ENCODE measurements around the gene PROSER3.

PROSER3 gene

GRCh38 chr19:35777086-35777841 is 19.3 kb downstream of the PROSER3 start:
- TF ChIP-seq TAF1 (IDR thresholded peaks at IDR 0.05; ENCODE audit: low read depth) (no peak), EP300 (IDR thresholded peaks at IDR 0.05; ENCODE audit: borderline replicate concordance) (no peak), REST (IDR thresholded peaks at IDR 0.05; ENCODE audit: low read depth) (no peak), TCF12 (IDR thresholded peaks at IDR 0.05; ENCODE audit: low read depth) (no peak), EGR1 (IDR thresholded peaks at IDR 0.05) (no peak), YY1 (IDR thresholded peaks at IDR 0.05; ENCODE audit: low read depth) (no peak), ZBTB7A (IDR thresholded peaks at IDR 0.05; ENCODE audit: low read depth) (no peak), NFIC (IDR thresholded peaks at IDR 0.05) (no peak)
- TF ChIP-seq, protein P1, sequence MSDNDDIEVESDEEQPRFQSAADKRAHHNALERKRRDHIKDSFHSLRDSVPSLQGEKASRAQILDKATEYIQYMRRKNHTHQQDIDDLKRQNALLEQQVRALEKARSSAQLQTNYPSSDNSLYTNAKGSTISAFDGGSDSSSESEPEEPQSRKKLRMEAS (IDR thresholded peaks at IDR 0.05), result no peak

DNA sequence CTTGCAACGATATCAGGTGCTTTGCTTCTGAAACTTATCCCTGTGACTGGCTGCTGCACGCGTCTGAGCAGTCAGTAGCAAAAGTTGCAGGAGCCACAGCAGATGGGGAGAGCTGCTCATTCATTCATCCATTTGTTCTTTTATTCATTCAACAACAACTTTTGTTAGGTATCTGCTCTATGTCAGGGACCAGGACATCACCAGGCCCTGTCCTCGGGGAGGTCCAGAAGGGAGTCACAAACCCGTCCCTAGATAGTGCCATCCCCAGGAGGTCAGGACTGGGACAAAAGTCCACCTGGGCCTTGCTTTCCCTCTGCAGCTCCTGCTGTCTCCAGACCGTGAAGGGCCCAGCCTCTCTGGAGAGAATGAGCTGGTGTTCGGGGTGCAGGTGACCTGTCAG is 20.0 kb downstream of the PROSER3 start:
- TF ChIP-seq CREB1 (IDR thresholded peaks at IDR 0.05; ENCODE audit: low read depth), result no peak
- TF ChIP-seq TEAD4 (IDR thresholded peaks at IDR 0.05), result no peak
- no peak for TF ChIP-seq RAD21 (IDR thresholded peaks at IDR 0.05; ENCODE audit: low read depth)
- TF ChIP-seq EP300 (IDR thresholded peaks at IDR 0.05; ENCODE audit: borderline replicate concordance), result no peak
- TF ChIP-seq FOXM1 (IDR thresholded peaks at IDR 0.05; ENCODE audit: borderline replicate concordance, low read depth), result no peak
- TF ChIP-seq TCF12 (IDR thresholded peaks at IDR 0.05; ENCODE audit: low read depth), result no peak
- no peak for TF ChIP-seq REST (IDR thresholded peaks at IDR 0.05; ENCODE audit: low read depth)

GRCh38 chr19:35779033-35779432 is 21.1 kb downstream of the PROSER3 start:
- no peak for TF ChIP-seq ZBTB7A (IDR thresholded peaks at IDR 0.05; ENCODE audit: low read depth)
- no peak for TF ChIP-seq CREB1 (IDR thresholded peaks at IDR 0.05; ENCODE audit: low read depth)
- TF ChIP-seq RAD21 (IDR thresholded peaks at IDR 0.05; ENCODE audit: low read depth), result no peak
- TF ChIP-seq EP300 (IDR thresholded peaks at IDR 0.05; ENCODE audit: borderline replicate concordance), result no peak
- TF ChIP-seq TEAD4 (IDR thresholded peaks at IDR 0.05), result no peak
- TF ChIP-seq TAF1 (IDR thresholded peaks at IDR 0.05; ENCODE audit: low read depth), result no peak
- TF ChIP-seq TCF12 (IDR thresholded peaks at IDR 0.05; ENCODE audit: low read depth), result no peak
- no peak for TF ChIP-seq FOXM1 (IDR thresholded peaks at IDR 0.05; ENCODE audit: borderline replicate concordance, low read depth)
- TF ChIP-seq REST (IDR thresholded peaks at IDR 0.05; ENCODE audit: low read depth), result no peak
- TF ChIP-seq, protein P2, sequence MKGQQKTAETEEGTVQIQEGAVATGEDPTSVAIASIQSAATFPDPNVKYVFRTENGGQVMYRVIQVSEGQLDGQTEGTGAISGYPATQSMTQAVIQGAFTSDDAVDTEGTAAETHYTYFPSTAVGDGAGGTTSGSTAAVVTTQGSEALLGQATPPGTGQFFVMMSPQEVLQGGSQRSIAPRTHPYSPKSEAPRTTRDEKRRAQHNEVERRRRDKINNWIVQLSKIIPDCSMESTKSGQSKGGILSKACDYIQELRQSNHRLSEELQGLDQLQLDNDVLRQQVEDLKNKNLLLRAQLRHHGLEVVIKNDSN (IDR thresholded peaks at IDR 0.05), result no peak
- no peak for TF ChIP-seq NFIC (IDR thresholded peaks at IDR 0.05)
- TF ChIP-seq YY1 (IDR thresholded peaks at IDR 0.05; ENCODE audit: low read depth), result no peak
- no peak for TF ChIP-seq EGR1 (IDR thresholded peaks at IDR 0.05)
- TF ChIP-seq, protein P1 (IDR thresholded peaks at IDR 0.05), result no peak

GRCh38 chr19:35780058-35780457 is 22.1 kb downstream of the PROSER3 start:
- TF ChIP-seq REST (IDR thresholded peaks at IDR 0.05; ENCODE audit: low read depth) (no peak), TAF1 (IDR thresholded peaks at IDR 0.05; ENCODE audit: low read depth) (no peak), EP300 (IDR thresholded peaks at IDR 0.05; ENCODE audit: borderline replicate concordance) (no peak), TCF12 (IDR thresholded peaks at IDR 0.05; ENCODE audit: low read depth) (no peak), CEBPB (IDR thresholded peaks at IDR 0.05) (no peak), EGR1 (IDR thresholded peaks at IDR 0.05) (no peak), YY1 (IDR thresholded peaks at IDR 0.05; ENCODE audit: low read depth) (no peak), RAD21 (IDR thresholded peaks at IDR 0.05; ENCODE audit: low read depth) (no peak), CREB1 (IDR thresholded peaks at IDR 0.05; ENCODE audit: low read depth) (no peak), NFIC (IDR thresholded peaks at IDR 0.05) (no peak), FOXM1 (IDR thresholded peaks at IDR 0.05; ENCODE audit: borderline replicate concordance, low read depth) (no peak), TEAD4 (IDR thresholded peaks at IDR 0.05) (no peak), ZBTB7A (IDR thresholded peaks at IDR 0.05; ENCODE audit: low read depth) (no peak)
- TF ChIP-seq, protein P1 (IDR thresholded peaks at IDR 0.05), result no peak
- TF ChIP-seq, protein P2 (IDR thresholded peaks at IDR 0.05), result no peak

All from Ishikawa (cell line).